ENCODE measurements around the gene ARHGAP44. TPM values are rescaled to one million over a fixed set of nuclear protein-coding genes. Genes with fewer than 3 reads are reported as not detected.

Gene ARHGAP44
- total and polyA plus RNA-seq, 2 of the 13 experiments (the other 11 are each of a cell fraction or from before 2014, with no cell fraction given): 0.79 to 3.1 TPM

- TF ChIP-seq TFE3 (CRISPR knock-in tag; IDR thresholded peaks at IDR 0.05): no peak
- no peak for TF ChIP-seq CC2D1A (CRISPR knock-in tag; IDR thresholded peaks at IDR 0.05)
- peak; percentile 57 for TF ChIP-seq MEIS1 (CRISPR knock-in tag; IDR thresholded peaks at IDR 0.05; ENCODE audit: borderline replicate concordance)
- no peak for TF ChIP-seq HNRNPUL1 (IDR thresholded peaks at IDR 0.05; ENCODE audit: low read depth, low read length)
- TF ChIP-seq ZNF883 (CRISPR knock-in tag; IDR thresholded peaks at IDR 0.05; ENCODE audit: not compliant biosample characterization): peak; percentile 53
- TF ChIP-seq FOSL2 (CRISPR knock-in tag; IDR thresholded peaks at IDR 0.05): no peak
- TF ChIP-seq STAT6 (CRISPR knock-in tag; IDR thresholded peaks at IDR 0.05; ENCODE audit: borderline replicate concordance): no peak; the same call in 1 of the 2 replicates
- TF ChIP-seq MED1 (CRISPR knock-in tag; IDR thresholded peaks at IDR 0.05): peak; percentile 53; the same call in 1 of the 2 replicates
- no peak for TF ChIP-seq U2AF1 (optimal IDR thresholded peaks at IDR 0.05; ENCODE audit: low read depth, low read length)
- no peak for TF ChIP-seq ZNF562 (CRISPR knock-in tag; IDR thresholded peaks at IDR 0.05; ENCODE audit: borderline replicate concordance)
- TF ChIP-seq SPEN (CRISPR knock-in tag; IDR thresholded peaks at IDR 0.05; ENCODE audit: low read depth): peak; percentile 51
- no peak for TF ChIP-seq ESRRA (CRISPR knock-in tag; IDR thresholded peaks at IDR 0.05; ENCODE audit: low read depth)
- no peak for TF ChIP-seq SRSF4 (IDR thresholded peaks at IDR 0.05; ENCODE audit: low read depth, low read length, poor library complexity, severe bottlenecking)
- no peak for TF ChIP-seq SNAPC4 (CRISPR knock-in tag; IDR thresholded peaks at IDR 0.05)
- peak; percentile 81; the same call in 1 of the 2 replicates for TF ChIP-seq IRF9 (CRISPR knock-in tag; IDR thresholded peaks at IDR 0.05; ENCODE audit: borderline replicate concordance)
- TF ChIP-seq NBN (conservative IDR thresholded peaks at IDR 0.05): no peak
- no peak for TF ChIP-seq RBAK (CRISPR knock-in tag; IDR thresholded peaks at IDR 0.05)
- TF ChIP-seq ZNF383 (CRISPR knock-in tag; IDR thresholded peaks at IDR 0.05; ENCODE audit: borderline replicate concordance): no peak
- TF ChIP-seq SYNCRIP (IDR thresholded peaks at IDR 0.05; ENCODE audit: insufficient read depth, low read depth, low read length): no peak
These were observed 228.6 kb downstream of the ARHGAP44 start, which contains the start of gene ELAC2 (continued) for GRCh38 chr17:13017655-13018459.

Measured in HepG2 (cell line).